Mammary epithelial cell (primary cell): ENCODE results near the gene THOP1.

Experiments used
- EZH2 ChIP-seq: IDR thresholded peaks from 2 replicates; pipeline ENCODE4 v1.6.1; 2012; ENCODE audit warnings: low read length, inconsistent platforms, borderline replicate concordance
- TF ChIP-seq, protein P1 (sequence below), 2 donors: IDR thresholded peaks in 1 of 2; conservative IDR thresholded peaks in 1 of 2; 2 replicates each; pipeline ENCODE4 v1.5.1; 2011 to 2012; ENCODE audit warnings: inconsistent platforms in 2 of 2, low read length in 2 of 2, mild to moderate bottlenecking in 2 of 2, control low read depth in 1 of 2, low read depth in 1 of 2; ENCODE audit not compliant: insufficient read depth in 1 of 2; ENCODE audit errors: extremely low read depth in 1 of 2

DNA sequence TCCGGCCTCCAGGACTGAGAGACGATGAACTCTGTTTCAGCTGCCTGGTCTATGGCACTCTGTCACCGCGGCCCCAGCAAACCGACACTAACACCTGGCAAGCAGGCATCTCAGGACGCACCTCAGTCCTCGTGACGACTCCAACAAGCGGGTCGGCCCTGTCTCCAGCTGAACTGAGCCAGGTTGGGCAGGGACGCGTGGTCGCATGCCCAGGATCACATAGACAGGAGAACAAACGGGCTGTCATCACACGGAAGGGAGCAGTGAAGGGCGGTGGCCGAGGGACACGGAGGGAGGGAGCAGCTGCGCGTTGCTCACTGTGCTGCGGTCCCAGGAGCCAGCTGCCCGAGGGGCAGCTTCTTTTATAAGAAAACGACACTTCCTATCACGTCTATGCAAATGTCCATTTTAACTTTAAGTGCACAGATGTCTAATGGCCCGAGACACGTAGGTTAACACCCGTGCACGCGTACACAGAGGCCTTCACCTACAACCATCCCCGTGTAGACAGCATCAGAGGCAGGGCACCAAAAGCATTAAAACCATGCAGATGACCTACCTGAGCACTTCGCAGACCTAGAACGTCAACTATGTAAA, 11.1 kb upstream of the THOP1 start:
- TF ChIP-seq, protein P1, sequence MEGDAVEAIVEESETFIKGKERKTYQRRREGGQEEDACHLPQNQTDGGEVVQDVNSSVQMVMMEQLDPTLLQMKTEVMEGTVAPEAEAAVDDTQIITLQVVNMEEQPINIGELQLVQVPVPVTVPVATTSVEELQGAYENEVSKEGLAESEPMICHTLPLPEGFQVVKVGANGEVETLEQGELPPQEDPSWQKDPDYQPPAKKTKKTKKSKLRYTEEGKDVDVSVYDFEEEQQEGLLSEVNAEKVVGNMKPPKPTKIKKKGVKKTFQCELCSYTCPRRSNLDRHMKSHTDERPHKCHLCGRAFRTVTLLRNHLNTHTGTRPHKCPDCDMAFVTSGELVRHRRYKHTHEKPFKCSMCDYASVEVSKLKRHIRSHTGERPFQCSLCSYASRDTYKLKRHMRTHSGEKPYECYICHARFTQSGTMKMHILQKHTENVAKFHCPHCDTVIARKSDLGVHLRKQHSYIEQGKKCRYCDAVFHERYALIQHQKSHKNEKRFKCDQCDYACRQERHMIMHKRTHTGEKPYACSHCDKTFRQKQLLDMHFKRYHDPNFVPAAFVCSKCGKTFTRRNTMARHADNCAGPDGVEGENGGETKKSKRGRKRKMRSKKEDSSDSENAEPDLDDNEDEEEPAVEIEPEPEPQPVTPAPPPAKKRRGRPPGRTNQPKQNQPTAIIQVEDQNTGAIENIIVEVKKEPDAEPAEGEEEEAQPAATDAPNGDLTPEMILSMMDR (conservative IDR thresholded peaks at IDR 0.05 in 1 of 2, IDR thresholded peaks at IDR 0.05 in 1 of 2; ENCODE audit: extremely low read depth in 1 of 2, insufficient read depth in 1 of 2, low read depth in 1 of 2, low read length in 2 of 2), result no peak
- no peak for TF ChIP-seq EZH2
